CD4-positive, alpha-beta T cell treated with Interleukin-6 at 100 ng/mL for 8 hours (primary cell): ENCODE measurements around the gene APOC3.

Experiments
- DNase-seq: peaks from one replicate; pipeline ENCODE4 v3.0.0-alpha.2; 2020; ENCODE audit warnings: mixed read lengths, low spot score

APOC3 gene

DNA sequence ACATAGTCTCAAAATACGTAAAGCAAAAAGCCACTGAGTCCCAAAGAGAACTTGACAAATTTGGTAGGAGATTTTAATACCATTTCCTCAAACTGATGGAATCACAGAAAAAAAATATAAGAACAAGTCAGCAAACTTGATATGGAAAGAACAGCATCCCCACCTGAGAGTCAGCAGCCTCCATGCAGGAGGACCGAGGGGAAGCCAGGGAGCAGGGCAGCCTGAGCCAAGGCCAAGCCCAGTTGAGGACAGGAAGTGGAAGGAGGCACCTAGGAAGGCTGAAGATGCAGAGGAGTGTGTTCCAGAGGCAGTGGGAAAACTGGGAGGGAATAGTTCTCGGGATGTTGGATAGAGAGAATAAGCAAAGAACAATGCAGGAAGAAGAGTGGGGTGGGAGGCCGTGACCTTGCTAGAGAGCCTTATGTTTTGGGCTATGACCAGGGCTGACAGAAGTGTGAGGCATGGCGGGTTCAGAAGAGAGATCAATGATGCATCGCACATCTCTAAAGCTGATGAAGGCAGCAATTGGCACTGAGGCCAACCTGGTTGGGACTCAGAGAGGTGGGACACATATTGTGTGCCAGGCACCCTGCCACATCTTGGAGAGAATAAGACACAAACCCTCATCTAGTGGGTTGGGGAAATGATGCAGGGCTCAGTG, 22.0 kb upstream of the APOC3 start:
- no peak for DNase-seq

DNA sequence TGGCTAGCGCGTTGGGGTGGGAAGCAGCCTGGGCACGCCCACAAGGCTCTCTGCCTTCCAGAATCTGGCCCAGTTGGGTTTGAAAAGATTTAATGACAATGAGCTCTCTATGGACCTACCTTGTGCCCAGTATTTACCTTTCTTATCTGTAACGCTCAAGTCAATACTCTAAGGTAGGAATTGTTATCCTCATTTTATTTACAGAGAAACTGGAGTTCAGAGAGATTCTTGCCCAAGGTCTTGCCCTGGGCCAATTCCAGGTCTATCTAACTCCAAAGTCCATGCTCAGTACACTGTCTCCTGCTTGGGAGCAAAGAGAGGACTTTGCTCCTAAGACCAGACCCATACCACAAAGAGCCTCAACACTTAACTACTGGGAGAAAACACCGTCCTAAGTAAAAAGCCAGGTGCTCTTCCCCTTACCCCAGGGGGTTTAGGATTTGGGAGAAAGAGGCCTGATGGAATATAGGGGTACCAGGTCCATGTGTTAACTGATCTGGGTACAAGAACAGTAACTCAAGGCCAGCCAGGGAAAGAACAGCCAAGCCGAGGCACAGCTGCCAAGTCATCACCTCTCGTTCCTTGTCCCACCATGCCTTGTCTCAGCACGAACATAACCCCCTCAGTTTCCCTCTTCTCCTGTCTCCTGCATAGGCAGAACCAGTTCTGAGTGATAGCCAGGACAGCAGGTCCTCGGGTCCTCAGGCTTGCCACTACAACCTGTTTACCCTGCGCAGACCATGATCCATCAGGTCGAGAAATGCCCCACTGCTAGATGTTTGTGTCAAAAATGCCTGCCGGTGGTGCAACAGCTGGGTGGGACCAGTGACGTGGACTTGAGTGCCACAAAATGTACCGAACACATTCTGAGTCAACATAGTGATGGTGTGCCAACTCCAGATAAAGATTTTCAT, 21.2 kb upstream of the APOC3 start:
- no peak for DNase-seq

DNA sequence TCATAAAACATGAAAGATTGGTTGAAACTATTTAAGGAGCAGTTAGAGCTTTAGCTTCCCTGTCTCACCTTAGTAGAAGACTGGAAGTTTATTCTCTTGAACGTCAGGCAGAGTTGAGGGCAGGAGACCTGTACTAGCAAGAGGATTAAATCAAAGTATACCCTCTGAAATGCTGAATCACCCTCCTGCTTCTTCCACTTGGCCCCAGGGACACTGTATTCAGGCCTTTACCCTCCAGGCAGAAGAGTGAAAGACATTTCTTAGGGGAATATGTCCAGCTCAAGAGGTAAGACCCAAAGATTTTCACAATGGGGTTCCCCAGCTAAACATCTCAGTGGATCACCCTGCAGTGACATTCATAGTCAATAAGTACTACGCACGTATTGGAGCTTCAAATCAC, 18.5 kb upstream of the APOC3 start:
- no peak for DNase-seq

DNA sequence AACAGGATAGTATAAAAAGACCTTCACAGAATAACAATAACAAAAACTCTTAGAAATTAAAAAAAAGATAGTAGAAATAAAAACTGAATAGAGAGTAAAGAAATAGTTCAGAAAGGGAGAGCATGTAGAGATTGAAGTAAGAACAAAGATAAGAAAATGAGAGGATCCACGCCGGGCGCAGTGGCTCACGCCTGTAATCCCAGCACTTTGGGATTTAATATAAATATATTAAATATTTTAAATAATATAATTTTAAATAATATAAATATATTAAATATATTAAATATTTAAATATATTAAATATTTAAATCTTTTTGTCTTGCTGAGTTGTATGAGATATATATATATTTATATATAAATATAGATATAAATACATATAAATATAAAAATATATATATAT, 17.6 kb upstream of the APOC3 start:
- DNase-seq = no peak

DNA sequence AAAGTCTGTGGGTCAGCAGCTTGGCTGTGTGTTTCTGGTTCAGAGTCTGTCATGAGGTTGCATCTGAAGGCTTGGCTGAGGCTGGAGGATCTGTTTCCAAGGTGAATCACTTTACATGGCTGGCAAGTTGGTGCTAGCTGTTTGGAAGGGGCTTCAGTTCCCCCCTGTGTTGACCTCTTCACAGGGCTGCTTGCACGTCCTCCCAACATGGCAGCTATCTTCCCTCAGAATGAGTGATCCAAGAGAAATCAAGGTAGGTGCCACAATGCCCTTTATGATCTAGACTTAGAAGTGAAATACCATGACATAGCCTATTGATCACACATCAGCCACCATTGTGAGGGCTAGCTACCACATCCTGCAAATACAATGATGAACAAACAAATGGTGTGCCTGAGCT, 16.5 kb upstream of the APOC3 start:
- DNase-seq = no peak

DNA sequence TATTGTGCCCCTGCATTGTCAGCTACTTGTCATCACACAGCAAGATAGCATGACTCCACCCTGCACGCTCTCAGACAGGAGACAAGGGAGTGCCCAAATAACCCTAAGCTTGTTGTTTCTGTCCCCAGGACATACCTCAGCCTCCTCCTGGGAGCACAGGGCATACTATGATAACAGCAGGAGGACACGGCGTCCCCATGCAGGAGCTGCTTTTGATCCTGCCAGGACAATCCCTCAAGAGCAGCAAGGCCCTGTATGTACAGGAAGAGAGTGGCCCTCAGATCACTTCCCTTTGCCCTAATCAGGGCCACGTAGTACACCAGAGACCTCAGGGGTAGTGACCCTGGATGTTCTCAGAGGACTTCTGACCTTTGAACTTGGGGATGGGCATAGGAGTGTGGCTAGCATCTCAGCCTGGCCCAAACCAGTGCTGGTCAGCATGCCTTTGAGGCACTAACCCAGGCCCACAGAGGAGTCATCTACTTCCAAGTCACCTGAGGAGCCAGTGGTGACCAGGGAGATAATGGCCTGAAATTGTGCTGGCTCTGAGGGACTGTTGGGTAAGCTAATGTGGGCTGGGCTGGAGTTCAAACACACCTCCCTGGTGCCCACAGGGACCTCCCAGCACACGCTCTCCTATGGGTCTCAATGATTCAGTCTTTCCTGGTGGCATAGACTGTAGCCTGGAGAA, 15.8 kb upstream of the APOC3 start:
- DNase-seq = no peak

DNA sequence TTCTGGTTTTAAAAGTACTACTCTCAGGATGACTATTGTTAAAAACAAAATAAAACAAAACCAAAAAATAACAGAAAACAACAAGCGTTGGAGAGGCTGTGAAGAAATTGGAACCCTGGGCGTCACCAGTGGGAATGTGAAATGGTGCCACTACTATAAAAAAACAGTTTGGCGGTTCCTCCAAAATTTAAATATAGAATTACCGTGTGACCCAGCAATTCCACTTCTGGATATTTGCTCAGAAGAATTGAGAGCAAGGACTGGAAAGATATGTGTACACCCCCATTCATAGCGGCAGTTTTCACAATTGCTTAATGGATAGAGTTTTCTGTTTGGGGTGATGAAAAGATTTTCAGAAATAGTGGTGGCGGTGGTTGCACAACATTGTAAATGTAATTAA, 15.2 kb upstream of the APOC3 start:
- DNase-seq = no peak

DNA sequence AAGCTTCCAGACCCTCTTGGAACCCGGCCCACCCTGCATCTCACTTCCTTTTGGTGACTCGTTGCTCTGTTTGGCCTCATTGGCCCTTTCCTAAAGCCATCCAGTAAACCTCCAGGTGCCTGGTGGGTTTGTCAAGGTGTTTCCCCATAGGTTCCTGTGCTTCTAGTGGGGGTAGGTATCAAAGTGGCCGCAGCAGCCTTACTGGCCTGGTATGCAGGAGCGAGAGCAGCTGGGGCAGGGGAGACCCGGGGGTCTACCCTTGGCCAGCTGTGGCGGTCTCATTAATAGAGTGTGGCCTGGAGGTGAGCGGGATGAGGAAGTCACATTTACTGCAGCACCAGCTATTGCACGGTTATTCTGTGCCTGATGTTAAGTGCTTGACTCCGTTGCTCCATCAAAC, 10.7 kb upstream of the APOC3 start:
- no peak for DNase-seq

DNA sequence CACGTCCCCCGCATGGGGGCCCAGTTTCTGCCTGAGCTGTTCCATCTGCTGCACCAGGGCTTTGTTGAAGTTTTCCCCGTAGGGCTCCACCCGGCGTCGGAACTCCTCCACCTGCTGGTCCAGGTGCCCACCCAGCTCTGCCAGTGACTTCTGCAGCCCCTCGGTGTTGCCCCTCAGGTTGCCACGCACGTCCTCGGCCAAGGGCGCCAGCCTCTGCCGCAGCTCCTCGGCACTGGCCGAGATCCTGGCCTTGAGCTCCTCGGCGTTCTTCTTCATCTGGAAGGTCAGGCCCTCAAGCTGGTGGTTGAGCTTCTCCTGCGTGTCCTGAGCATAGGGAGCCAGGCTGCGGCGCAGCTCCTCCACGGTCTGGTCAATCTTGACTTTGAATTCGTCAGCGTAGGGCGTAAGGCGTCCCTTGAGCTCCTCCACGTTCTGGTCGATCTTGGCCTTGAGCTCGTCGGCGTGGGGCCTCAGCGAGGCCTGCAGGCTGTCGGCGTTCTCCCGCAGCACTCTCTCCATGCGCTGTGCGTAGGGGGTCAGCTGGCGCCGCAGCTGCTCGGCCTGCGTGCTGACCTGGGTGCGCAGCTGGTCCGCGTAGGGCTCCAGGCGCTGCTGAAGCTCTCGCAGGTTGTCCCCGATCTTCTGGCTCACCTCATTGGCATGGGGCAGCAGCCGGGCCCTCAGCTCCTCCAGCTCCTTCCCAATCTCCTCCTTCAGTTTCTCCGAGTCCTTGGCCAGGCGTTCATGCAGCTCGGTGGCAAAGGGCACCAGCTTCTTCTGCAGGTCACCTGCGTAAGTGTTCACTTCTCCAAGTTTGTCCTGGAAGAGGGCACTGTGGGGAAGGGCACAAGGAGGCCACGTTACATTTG, 8.4 kb upstream of the APOC3 start:
- DNase-seq = no peak

DNA sequence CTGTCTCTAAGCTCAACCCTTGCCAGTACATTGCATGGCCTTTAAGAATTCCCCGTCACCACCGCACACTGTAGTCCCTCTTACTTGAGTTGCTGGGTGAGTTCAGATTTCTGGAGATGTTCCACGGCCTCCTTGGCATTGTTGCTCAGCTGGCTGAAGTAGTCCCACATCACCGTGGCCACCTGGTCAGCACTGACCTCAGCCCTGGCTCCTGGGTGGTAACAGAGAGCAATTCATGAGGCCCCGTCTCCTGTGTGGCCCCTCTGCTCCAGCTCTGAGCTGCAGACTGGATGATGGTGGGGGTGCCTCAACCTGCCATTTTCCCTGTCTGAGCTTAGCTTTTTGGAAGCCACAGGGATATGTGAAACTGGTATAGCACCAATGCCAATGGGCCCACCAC, 7.1 kb upstream of the APOC3 start:
- no peak for DNase-seq

DNA sequence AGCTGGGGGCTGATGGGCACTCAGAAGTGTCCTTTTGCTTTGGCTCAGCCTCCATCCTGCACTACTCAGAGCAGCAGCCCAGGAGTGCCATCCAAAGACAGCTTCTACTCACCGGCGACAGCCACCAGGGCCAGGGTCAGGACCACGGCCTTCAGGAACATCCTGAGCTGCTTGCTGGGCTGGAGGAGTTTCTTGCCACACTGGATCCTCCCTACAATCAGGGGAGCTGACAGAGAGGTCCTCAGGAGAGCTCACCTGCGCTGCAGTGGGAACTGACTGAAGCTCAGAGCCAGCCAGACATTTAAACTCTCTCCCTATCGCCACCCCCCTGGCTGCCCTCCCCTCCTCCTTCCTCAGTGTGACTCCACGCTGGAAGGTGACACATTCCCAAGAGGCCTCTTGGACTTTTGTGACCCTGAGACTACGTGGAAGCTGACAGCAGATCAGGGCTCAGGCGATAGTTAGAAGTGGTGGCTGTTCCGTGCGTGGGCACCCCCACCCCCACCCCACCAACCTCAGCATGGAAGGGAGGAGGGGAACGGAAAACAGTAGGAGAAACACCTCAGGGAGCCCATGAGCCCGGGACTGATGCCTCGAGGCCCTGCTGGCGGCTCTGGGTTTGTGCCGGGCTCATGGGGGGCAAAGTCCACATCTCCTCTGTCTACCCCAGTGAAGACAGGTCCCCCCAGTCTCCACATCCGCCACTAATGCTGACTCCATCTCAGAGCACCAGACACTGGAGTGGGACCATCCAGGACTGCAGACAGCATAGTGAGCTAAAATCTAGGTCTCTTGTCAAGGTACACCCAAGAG, 6.5 kb upstream of the APOC3 start, which contains the start of gene APOA4:
APOA4 (minus strand) TSS at position 274 of the 813 bp plus-strand sequence; CDS start at position 161, 113 bp downstream.
- no peak for DNase-seq

DNA sequence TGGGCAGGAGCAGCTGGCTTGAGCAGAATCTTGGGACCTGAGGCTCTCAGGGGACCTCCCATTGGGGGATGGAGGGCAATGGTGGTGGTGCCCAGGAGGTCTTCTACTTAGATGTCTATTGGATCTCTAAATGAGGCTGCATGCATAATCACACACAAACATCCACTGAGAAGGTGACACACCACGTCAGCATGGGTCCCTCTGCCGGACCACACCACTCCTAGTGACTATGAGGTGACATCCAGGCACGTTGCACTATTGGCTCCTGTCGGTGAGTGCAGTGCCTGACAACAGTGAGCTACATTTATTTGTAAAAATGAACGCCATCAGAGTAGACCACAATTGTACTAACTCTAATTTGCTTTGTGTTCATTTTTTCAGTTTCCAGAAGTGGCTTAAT, 4.3 kb upstream of the APOC3 start:
- no peak for DNase-seq

DNA sequence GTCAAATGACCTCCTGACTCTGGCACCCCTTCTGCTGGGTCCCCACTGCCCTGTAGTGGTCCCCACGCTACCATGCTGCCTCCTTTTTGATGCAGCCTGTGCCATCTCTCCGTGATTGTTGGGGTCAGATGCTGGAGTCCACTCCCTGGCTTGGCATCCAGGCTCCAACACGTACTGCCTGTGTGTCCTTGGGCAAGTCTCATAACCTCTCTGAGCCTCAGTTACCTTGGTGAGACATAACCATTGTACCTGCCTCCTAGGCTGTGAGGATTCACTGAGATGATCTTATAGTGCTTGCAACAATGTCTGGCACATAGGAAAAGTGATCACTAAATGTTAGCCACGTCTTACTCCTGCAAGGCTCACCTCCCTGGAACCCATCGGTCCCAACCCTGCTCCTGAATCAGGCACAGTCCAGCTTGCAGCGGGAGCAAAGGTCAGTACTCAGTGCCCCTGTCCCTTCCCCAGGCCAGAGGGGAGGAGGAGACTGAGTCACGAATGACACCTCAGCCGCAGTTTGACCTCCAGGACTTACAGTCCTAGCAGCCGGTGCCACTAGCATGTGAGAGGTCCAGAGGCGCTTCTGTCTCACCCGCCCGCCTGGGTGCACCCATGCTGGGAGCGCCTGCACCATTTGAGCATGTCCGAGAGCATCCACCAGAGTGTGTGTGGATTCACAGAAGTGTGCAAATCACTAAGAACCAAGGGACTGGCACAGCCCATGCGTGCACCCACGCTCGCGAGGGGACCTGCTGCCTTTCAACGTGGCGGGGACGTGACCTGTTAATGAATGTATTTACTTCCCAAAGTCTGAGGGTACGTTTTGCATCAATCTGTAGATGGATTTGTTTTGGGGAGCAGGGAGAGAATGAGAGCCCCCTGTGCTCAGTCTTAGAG, 3.6 kb upstream of the APOC3 start:
- no peak for DNase-seq

DNA sequence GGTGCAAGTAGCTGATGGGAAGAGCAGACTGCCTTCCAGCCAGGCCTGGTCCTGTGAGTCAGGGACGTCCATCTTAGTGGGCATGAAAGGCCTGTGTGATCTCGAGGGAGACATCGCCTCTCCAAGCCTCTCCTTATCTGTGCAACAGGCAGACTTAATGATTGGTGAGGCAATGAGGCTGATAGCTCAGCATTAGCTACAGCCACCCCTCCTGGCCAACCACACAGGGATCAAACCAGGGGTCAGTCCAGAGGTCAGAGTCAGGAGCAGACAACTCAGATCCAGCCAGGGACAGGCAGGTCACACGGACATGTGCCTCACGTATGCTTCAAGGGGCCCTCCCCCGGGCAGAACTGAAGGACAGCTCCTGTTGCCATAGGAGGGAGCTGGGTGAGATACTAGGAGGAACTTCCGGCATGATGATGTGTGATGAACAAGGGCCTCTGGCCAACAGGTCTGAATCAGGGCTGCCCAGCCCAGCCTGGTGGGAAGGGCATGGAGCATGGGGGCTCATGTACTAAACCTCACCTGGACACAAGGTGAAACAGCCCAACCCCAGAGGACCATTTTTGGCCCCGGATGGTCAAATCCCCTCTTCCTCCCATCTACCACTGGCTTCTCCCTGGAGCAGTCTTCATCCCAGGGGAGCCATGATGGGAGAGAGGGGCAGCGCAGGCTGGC, 2.8 kb upstream of the APOC3 start:
- DNase-seq = no peak

DNA sequence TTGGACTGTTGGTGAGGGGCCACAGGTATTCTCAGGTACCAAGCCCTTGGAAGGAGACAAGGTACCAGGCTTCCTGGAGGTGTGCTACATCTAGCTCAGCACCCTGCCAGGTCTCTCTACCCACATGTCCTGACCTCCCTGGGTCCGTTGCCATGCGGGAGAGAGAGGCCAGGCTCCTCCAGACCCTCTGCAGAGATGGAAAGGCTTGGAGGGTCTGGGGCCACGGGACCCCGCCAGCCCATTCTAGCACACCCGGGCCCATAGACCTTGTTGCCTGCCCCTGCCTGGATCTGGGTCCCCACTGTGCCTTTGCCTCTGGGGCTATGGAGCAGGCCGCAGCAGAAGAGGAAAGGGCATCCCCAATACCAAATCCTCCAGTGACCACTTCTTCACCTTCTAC, 2.2 kb upstream of the APOC3 start:
- no peak for DNase-seq

DNA sequence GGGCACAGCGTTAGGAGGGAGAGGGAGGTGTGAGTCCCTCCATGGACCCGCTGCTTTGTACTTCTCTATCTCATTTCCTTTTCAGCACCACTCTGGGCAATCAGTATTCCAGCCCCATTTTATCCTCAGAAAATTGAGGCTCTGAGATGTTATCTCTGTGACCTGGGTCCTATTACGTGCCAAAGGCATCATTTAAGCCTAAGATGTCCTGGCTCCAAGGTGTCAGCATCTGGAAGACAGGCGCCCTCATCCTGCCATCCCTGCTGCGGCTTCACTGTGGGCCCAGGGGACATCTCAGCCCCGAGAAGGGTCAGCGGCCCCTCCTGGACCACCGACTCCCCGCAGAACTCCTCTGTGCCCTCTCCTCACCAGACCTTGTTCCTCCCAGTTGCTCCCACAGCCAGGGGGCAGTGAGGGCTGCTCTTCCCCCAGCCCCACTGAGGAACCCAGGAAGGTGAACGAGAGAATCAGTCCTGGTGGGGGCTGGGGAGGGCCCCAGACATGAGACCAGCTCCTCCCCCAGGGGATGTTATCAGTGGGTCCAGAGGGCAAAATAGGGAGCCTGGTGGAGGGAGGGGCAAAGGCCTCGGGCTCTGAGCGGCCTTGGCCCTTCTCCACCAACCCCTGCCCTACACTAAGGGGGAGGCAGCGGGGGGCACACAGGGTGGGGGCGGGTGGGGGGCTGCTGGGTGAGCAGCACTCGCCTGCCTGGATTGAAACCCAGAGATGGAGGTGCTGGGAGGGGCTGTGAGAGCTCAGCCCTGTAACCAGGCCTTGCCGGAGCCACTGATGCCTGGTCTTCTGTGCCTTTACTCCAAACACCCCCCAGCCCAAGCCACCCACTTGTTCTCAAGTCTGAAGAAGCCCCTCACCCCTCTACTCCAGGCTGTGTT, 829 bp upstream of the APOC3 start:
- DNase-seq = no peak

DNA sequence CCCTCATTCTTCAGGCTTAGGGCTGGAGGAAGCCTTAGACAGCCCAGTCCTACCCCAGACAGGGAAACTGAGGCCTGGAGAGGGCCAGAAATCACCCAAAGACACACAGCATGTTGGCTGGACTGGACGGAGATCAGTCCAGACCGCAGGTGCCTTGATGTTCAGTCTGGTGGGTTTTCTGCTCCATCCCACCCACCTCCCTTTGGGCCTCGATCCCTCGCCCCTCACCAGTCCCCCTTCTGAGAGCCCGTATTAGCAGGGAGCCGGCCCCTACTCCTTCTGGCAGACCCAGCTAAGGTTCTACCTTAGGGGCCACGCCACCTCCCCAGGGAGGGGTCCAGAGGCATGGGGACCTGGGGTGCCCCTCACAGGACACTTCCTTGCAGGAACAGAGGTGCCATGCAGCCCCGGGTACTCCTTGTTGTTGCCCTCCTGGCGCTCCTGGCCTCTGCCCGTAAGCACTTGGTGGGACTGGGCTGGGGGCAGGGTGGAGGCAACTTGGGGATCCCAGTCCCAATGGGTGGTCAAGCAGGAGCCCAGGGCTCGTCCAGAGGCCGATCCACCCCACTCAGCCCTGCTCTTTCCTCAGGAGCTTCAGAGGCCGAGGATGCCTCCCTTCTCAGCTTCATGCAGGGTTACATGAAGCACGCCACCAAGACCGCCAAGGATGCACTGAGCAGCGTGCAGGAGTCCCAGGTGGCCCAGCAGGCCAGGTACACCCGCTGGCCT, 641 bp downstream of the APOC3 start:
- DNase-seq = no peak
